Fibroblast of lung (primary cell): ENCODE measurements around the gene ESD. TPM values are rescaled to one million over a fixed set of nuclear protein-coding genes. Genes with fewer than 3 reads are reported as not detected.
"Not testable (repeated sequence)": the region's sequence is repeated elsewhere in the genome, so short reads cannot be mapped to it uniquely, and the experiment has no call there.

Source experiments
- DNase-seq, 2 donors: peaks; one replicate each; pipeline versions ENCODE4 v3.0.0 to v3.0.0-alpha.2; 2010; ENCODE audit warnings: low read depth in 2 of 2
- H2AFZ ChIP-seq: 2 replicates; pipeline ENCODE4 v1.5.1; 2012; ENCODE audit warnings: low read length, control low read depth, inconsistent platforms
- H3K27ac ChIP-seq: 2 replicates; pipeline ENCODE4 v1.5.1; 2011; ENCODE audit warnings: low read length, control low read depth; ENCODE audit not compliant: insufficient read depth
- H3K27me3 ChIP-seq: 2 replicates; pipeline ENCODE4 v1.5.1; 2011; ENCODE audit warnings: mild to moderate bottlenecking, low read length; ENCODE audit not compliant: control insufficient read depth, insufficient read depth
- H3K36me3 ChIP-seq: 2 replicates; pipeline ENCODE4 v1.5.1; 2011; ENCODE audit warnings: low read length; ENCODE audit not compliant: control insufficient read depth, insufficient read depth
- H3K4me1 ChIP-seq: 2 replicates; pipeline ENCODE4 v1.5.1; 2011; ENCODE audit warnings: low read length; ENCODE audit not compliant: control insufficient read depth, insufficient read depth; ENCODE audit errors: extremely low read depth
- H3K4me2 ChIP-seq: 2 replicates; pipeline ENCODE4 v1.5.1; 2011; ENCODE audit warnings: low read length, control low read depth; ENCODE audit not compliant: insufficient read depth; ENCODE audit errors: extremely low read depth
- H3K4me3 ChIP-seq, 4 experiments: fragments of 200-600 bp in 1 of 4; sonication (generic) in 1 of 4; replicated peaks in 1 of 4; 2 replicates each; pipeline ENCODE4 v1.5.1; 2011 to 2016; ENCODE audit warnings: low read length in 4 of 4, low read depth in 3 of 4, mild to moderate bottlenecking in 3 of 4, control low read depth in 2 of 4, inconsistent platforms in 1 of 4, mixed read lengths in 1 of 4; ENCODE audit not compliant: insufficient read depth in 1 of 4; ENCODE audit errors: control extremely low read depth in 1 of 4
- H3K79me2 ChIP-seq: 2 replicates; pipeline ENCODE4 v1.5.1; 2012; ENCODE audit warnings: mild to moderate bottlenecking, low read length, inconsistent platforms; ENCODE audit not compliant: control insufficient read depth, insufficient read depth
- H3K9ac ChIP-seq: 2 replicates; pipeline ENCODE4 v1.5.1; 2011; ENCODE audit warnings: mild to moderate bottlenecking, low read length, control low read depth; ENCODE audit not compliant: insufficient read depth
- H3K9me3 ChIP-seq: 2 replicates; pipeline ENCODE4 v1.5.1; 2012; ENCODE audit warnings: low read depth, low read length; ENCODE audit not compliant: control insufficient read depth, insufficient read depth
- H4K20me1 ChIP-seq: 2 replicates; pipeline ENCODE4 v1.5.1; 2011; ENCODE audit warnings: low read length; ENCODE audit not compliant: control insufficient read depth, insufficient read depth; ENCODE audit errors: extremely low read depth
- CTCF ChIP-seq, 2 donors: IDR thresholded peaks in 1 of 2; conservative IDR thresholded peaks in 1 of 2; 1 replicate in 1 of 2; 2 replicates in 1 of 2; pipeline ENCODE4 v1.5.1; 2011 to 2012; ENCODE audit warnings: low read length in 2 of 2, control low read depth in 1 of 2, inconsistent platforms in 1 of 2, low read depth in 1 of 2, mild to moderate bottlenecking in 1 of 2
- EZH2 ChIP-seq: IDR thresholded peaks from 2 replicates; pipeline ENCODE4 v1.5.1; 2012; ENCODE audit warnings: low read length, control low read depth, mild to moderate bottlenecking; ENCODE audit errors: missing control alignments
- polyA plus RNA-seq, 2 donors: library from polyadenylated mRNA; depleted of rRNA in 1 of 2; stranded (reverse) in 1 of 2; unstranded in 1 of 2; fragments of >200 nt; gene quantifications; 2 replicates each; pipeline ENCODE4 v1.2.1, GENCODE V29; 2011 to 2012; ENCODE audit warnings: missing spikeins in 1 of 2
- total RNA-seq: library from RNA; depleted of rRNA; stranded (reverse); fragments of >200 nt; gene quantifications from 2 replicates; pipeline ENCODE4 v1.2.1, GENCODE V29; 2014

Gene ESD
- total and polyA plus RNA-seq, 2 donors (not counting 1 experiment from before 2014, with no cell fraction given), result 118 to 193 TPM

- Histone ChIP-seq H3K4me3 (no peak overlapping the region), H2AFZ (no peak overlapping the region), H3K4me1 (peaks cover 3% of the 10 kb centered on the region), H3K27me3 (no peaks in the 10 kb centered on the region), H3K36me3 (peaks cover 8% of the 10 kb centered on the region), H3K27ac (no peak overlapping the region), H3K79me2 (no peaks in the 10 kb centered on the region), H3K4me2 (no peak overlapping the region), H3K9ac (no peak overlapping the region), H4K20me1 (no peaks in the 10 kb centered on the region), H3K9me3 (no peaks in the 10 kb centered on the region)
- no peak for DNase-seq
- TF ChIP-seq EZH2, result no peak
- no peak for TF ChIP-seq CTCF (conservative IDR thresholded peaks at IDR 0.05 in 1 of 2, IDR thresholded peaks at IDR 0.05 in 1 of 2; ENCODE audit: low read depth in 1 of 2, low read length in 2 of 2)
Observed at GRCh38 chr13:46775385-46776107, 21.4 kb downstream of the ESD start.

- Histone ChIP-seq H2AFZ (no peak overlapping the region), H3K36me3 (peaks cover 8% of the 10 kb centered on the region), H3K4me2 (no peak overlapping the region), H3K27ac (no peak overlapping the region), H3K79me2 (no peaks in the 10 kb centered on the region), H3K4me3 (no peak overlapping the region), H3K4me1 (peaks cover 3% of the 10 kb centered on the region), H3K9ac (no peak overlapping the region), H3K27me3 (no peaks in the 10 kb centered on the region), H4K20me1 (no peaks in the 10 kb centered on the region), H3K9me3 (no peaks in the 10 kb centered on the region)
- TF ChIP-seq CTCF (conservative IDR thresholded peaks at IDR 0.05 in 1 of 2, IDR thresholded peaks at IDR 0.05 in 1 of 2; ENCODE audit: low read depth in 1 of 2, low read length in 2 of 2) (no peak), EZH2 (no peak)
- DNase-seq, result no peak
Observed at GRCh38 chr13:46773541-46773940, 23.4 kb downstream of the ESD start.

GRCh38 chr13:46771693-46772092 is 25.3 kb downstream of the ESD start:
- Histone ChIP-seq H3K79me2 (no peaks in the 10 kb centered on the region), H3K4me2 (no peak overlapping the region), H2AFZ (no peak overlapping the region), H3K27ac (no peak overlapping the region), H3K4me3 (no peak overlapping the region), H3K9ac (no peak overlapping the region), H3K36me3 (peaks cover 6% of the 10 kb centered on the region), H3K9me3 (no peaks in the 10 kb centered on the region), H3K4me1 (no peaks in the 10 kb centered on the region), H4K20me1 (no peaks in the 10 kb centered on the region), H3K27me3 (no peaks in the 10 kb centered on the region)
- TF ChIP-seq CTCF (conservative IDR thresholded peaks at IDR 0.05 in 1 of 2, IDR thresholded peaks at IDR 0.05 in 1 of 2; ENCODE audit: low read depth in 1 of 2, low read length in 2 of 2) (no peak), EZH2 (no peak)
- no peak for DNase-seq

- H3K36me3 ChIP-seq, H3K4me3 ChIP-seq, H2AFZ ChIP-seq, H3K9ac ChIP-seq, H3K4me1 ChIP-seq, H3K27ac ChIP-seq, H3K9me3 ChIP-seq, H3K79me2 ChIP-seq, H3K4me2 ChIP-seq, H3K27me3 ChIP-seq, DNase-seq, H4K20me1 ChIP-seq: not testable (repeated sequence)
Observed at GRCh38 chr13:46769925-46770324, 27.0 kb downstream of the ESD start.
